OCI-LY3 (cell line): ENCODE measurements around the gene TCF12.

ENCODE experiments used
- EZH2phosphoT487 ChIP-seq: fragments of 200-600 bp; shearing (Covaris generic); IDR thresholded peaks from 2 replicates; pipeline ENCODE4 v1.6.1; 2018; ENCODE audit warnings: antibody characterized with exemption, mixed run types, low read depth
- TF ChIP-seq, protein P1 (sequence below): fragments of 200-600, 300-600 bp; sonication (generic); IDR thresholded peaks from 2 replicates; pipeline ENCODE4 v1.5.1; 2014; ENCODE audit warnings: antibody characterized with exemption, low read length, low read depth

DNA sequence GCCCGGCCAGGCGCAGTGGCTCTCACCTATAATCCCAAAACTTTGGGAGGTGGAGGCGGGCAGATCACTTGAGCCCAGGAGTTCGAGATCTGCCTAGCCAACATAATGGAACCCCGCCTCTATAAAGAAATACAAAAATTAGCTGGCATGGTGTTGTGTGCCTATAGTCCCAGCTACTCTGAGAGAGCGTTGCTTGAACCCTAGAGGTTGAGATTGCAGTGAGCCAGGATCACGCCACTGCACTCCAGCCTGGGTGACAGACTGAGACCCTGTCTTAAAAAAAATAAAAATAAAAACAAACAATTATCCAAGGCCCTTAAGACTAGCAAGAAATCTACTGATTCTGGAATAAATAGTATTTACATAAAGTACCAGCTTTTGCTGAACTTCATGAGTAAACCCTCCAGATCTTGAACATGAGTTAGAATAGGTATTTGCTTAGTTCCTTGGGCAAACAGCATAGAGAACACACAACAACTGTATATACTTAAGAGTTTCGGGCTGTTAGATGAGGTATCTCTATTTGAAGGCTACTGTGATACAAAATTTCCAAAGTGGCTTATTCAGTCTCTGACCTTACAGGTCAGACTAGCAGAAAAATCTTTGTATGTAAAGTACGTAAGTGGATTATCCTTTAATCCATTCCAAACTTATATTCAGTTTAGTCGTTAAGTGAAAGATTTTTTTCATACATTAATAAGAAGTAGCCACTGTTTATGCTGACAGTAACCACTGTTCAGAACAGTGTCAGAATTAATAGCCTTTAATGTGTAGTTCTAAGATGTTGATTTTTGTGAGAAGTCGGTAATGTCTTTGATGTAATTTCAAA, 286.8 kb downstream of the TCF12 start:
- TF ChIP-seq, protein P1, sequence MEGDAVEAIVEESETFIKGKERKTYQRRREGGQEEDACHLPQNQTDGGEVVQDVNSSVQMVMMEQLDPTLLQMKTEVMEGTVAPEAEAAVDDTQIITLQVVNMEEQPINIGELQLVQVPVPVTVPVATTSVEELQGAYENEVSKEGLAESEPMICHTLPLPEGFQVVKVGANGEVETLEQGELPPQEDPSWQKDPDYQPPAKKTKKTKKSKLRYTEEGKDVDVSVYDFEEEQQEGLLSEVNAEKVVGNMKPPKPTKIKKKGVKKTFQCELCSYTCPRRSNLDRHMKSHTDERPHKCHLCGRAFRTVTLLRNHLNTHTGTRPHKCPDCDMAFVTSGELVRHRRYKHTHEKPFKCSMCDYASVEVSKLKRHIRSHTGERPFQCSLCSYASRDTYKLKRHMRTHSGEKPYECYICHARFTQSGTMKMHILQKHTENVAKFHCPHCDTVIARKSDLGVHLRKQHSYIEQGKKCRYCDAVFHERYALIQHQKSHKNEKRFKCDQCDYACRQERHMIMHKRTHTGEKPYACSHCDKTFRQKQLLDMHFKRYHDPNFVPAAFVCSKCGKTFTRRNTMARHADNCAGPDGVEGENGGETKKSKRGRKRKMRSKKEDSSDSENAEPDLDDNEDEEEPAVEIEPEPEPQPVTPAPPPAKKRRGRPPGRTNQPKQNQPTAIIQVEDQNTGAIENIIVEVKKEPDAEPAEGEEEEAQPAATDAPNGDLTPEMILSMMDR, result no peak
- no peak for TF ChIP-seq EZH2phosphoT487
